OCI-LY3 (cell line): ENCODE data around the gene CD79A.

Experiments
- EZH2phosphoT487 ChIP-seq: fragments of 200-600 bp; shearing (Covaris generic); IDR thresholded peaks from 2 replicates; pipeline ENCODE4 v1.6.1; 2018; ENCODE audit warnings: antibody characterized with exemption, mixed run types, low read depth
- TF ChIP-seq, protein P1 (sequence below): fragments of 200-600, 300-600 bp; sonication (generic); IDR thresholded peaks from 2 replicates; pipeline ENCODE4 v1.5.1; 2014; ENCODE audit warnings: antibody characterized with exemption, low read length, low read depth

DNA sequence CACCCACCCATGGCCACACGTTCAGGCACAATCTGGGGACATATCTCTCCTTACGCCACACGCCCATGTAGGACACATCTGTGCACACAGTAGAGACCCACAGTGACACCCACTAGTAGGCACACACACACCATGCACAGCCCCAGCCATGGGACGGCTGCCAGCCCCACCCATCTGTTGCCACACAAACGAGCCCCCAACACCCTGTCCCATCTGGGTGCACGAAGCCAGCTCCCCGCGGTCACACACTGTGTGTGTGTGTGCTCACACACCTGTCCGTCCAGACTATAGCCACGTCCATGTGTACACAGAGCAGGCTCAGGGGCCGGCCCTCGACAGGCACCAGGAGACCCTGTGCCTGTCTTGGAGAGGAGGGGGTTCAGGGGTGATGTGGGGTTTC is 40.6 kb downstream of the CD79A start:
- TF ChIP-seq, protein P1, sequence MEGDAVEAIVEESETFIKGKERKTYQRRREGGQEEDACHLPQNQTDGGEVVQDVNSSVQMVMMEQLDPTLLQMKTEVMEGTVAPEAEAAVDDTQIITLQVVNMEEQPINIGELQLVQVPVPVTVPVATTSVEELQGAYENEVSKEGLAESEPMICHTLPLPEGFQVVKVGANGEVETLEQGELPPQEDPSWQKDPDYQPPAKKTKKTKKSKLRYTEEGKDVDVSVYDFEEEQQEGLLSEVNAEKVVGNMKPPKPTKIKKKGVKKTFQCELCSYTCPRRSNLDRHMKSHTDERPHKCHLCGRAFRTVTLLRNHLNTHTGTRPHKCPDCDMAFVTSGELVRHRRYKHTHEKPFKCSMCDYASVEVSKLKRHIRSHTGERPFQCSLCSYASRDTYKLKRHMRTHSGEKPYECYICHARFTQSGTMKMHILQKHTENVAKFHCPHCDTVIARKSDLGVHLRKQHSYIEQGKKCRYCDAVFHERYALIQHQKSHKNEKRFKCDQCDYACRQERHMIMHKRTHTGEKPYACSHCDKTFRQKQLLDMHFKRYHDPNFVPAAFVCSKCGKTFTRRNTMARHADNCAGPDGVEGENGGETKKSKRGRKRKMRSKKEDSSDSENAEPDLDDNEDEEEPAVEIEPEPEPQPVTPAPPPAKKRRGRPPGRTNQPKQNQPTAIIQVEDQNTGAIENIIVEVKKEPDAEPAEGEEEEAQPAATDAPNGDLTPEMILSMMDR: no peak
- no peak for TF ChIP-seq EZH2phosphoT487
